ENCODE measurements around the gene CPNE1. TPM values are rescaled to one million over a fixed set of nuclear protein-coding genes. Genes with fewer than 3 reads are reported as not detected.

The CPNE1 gene
- total and polyA plus RNA-seq, 2 of the 8 experiments (the other 6 are each of a cell fraction or from before 2014, with no cell fraction given) = 294 to 346 TPM

DNA sequence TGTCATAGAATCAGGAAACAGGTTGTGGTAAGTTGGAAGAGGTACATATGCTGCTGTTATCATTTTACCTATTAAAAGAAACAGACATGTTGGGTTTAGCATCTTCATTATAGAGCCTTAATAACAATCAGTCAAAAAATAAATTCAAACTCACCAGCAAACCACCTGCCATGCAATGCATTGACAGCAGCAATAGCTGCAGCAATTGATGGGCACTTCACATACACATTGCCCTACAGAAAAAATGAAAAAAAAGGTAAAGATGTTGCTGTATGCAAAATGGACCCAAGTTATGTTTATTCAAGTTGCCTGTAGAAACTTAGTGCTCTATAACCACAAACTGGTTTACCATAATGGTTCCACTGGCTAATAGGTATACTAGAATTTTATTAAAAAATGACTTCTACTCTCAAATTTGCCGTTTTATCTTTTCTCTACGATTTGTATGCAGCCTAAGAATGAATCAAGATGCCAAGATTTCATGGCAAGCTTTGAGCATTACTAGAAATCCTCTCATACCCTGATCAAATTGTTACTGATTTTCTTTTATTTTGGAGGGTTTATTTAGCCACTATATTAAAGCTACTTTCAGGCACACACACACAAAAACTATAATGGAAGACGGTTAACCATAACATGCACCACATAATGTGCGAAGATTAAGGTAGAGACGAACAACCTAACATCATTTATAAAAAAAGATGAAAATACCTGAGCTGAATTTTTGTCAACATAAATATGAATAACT lies 40.0 kb upstream of the CPNE1 start (continued):
- TF ChIP-seq, protein P1, sequence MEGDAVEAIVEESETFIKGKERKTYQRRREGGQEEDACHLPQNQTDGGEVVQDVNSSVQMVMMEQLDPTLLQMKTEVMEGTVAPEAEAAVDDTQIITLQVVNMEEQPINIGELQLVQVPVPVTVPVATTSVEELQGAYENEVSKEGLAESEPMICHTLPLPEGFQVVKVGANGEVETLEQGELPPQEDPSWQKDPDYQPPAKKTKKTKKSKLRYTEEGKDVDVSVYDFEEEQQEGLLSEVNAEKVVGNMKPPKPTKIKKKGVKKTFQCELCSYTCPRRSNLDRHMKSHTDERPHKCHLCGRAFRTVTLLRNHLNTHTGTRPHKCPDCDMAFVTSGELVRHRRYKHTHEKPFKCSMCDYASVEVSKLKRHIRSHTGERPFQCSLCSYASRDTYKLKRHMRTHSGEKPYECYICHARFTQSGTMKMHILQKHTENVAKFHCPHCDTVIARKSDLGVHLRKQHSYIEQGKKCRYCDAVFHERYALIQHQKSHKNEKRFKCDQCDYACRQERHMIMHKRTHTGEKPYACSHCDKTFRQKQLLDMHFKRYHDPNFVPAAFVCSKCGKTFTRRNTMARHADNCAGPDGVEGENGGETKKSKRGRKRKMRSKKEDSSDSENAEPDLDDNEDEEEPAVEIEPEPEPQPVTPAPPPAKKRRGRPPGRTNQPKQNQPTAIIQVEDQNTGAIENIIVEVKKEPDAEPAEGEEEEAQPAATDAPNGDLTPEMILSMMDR (IDR thresholded peaks at IDR 0.05; ENCODE audit: control extremely low read depth in 1 of 3, insufficient read depth in 1 of 3, low read depth in 1 of 3, low read length in 3 of 3) = no peak
- TF ChIP-seq CHD1 (IDR thresholded peaks at IDR 0.05; ENCODE audit: low read depth, low read length) = no peak
